WTC11 (cell line): ENCODE measurements around the gene ATP1B3. TPM values are rescaled to one million over a fixed set of nuclear protein-coding genes. Genes with fewer than 3 reads are reported as not detected.

Experiments
- ATAC-seq: fragments of 200-7000 bp; cut with Tn5 transposase; 2 replicates; pipeline ENCODE4 v1.10.0; 2021; ENCODE audit warnings: mild to moderate bottlenecking, moderate library complexity
- CTCF ChIA-PET: fragments of 300-600 bp; sonication (Branson Sonifier 250); formaldehyde crosslinking; loops from one replicate; lab custom pipeline; 2021; ENCODE audit warnings: antibody characterized with exemption; lab: Charles Lee
- POLR2A ChIA-PET: fragments of 350-600 bp; sonication (Branson Sonifier 250); formaldehyde crosslinking; loops from one replicate; lab custom pipeline; 2021; ENCODE audit warnings: antibody characterized with exemption; lab: Charles Lee
- DNase-seq: peaks from one replicate; pipeline ENCODE4 v3.0.0; 2021; ENCODE audit warnings: low spot score
- H3K27ac Mint-ChIP-seq: 2 replicates; pipeline ENCODE4 v1.8.0; 2021; ENCODE audit warnings: mixed read lengths
- H3K27me3 Mint-ChIP-seq: 2 replicates; pipeline ENCODE4 v1.8.0; 2021; ENCODE audit warnings: low read depth, mild to moderate bottlenecking, moderate library complexity, mixed read lengths
- H3K36me3 Mint-ChIP-seq: 2 replicates; pipeline ENCODE4 v1.8.0; 2021; ENCODE audit warnings: mixed read lengths
- H3K4me1 Mint-ChIP-seq: 2 replicates; pipeline ENCODE4 v1.8.0; 2022; ENCODE audit warnings: mixed read lengths
- H3K4me3 Mint-ChIP-seq: 2 replicates; pipeline ENCODE4 v1.8.0; 2021; ENCODE audit warnings: mild to moderate bottlenecking, moderate library complexity, mixed read lengths
- H3K9me3 Mint-ChIP-seq: 2 replicates; pipeline ENCODE4 v1.8.0; 2021; ENCODE audit warnings: mixed read lengths
- ATF1 ChIP-seq: sonication (generic); formaldehyde crosslinking; IDR thresholded peaks from 2 replicates; pipeline ENCODE4 v1.8.1; 2023; ENCODE audit warnings: mild to moderate bottlenecking, moderate library complexity, missing genetic modification reagents
- ATF3 ChIP-seq: sonication (generic); formaldehyde crosslinking; conservative IDR thresholded peaks from 2 replicates; pipeline ENCODE4 v1.8.1; 2022; ENCODE audit warnings: mild to moderate bottlenecking, missing genetic modification reagents
- CBFB ChIP-seq: sonication (generic); formaldehyde crosslinking; IDR thresholded peaks from 2 replicates; pipeline ENCODE4 v1.8.1; 2022; ENCODE audit warnings: mild to moderate bottlenecking, low read depth, missing genetic modification reagents
- ELF4 ChIP-seq: sonication (generic); formaldehyde crosslinking; IDR thresholded peaks from 2 replicates; pipeline ENCODE4 v1.8.1; 2022; ENCODE audit warnings: low read depth, mild to moderate bottlenecking, moderate library complexity, missing genetic modification reagents
- EMX1 ChIP-seq: fragments of 250-450 bp; sonication (Bioruptor Pico); IDR thresholded peaks from 2 replicates; pipeline ENCODE4 v1.8.0; 2021; ENCODE audit warnings: mild to moderate bottlenecking
- HMGXB4 ChIP-seq: sonication (generic); formaldehyde crosslinking; IDR thresholded peaks from 2 replicates; pipeline ENCODE4 v1.8.1; 2023; ENCODE audit warnings: mild to moderate bottlenecking, moderate library complexity, missing genetic modification reagents
- IRF1 ChIP-seq: sonication (generic); formaldehyde crosslinking; IDR thresholded peaks from 2 replicates; pipeline ENCODE4 v1.8.0; 2023; ENCODE audit warnings: missing genetic modification reagents
- MYBL2 ChIP-seq: sonication (generic); formaldehyde crosslinking; IDR thresholded peaks from 2 replicates; pipeline ENCODE4 v1.8.1; 2023; ENCODE audit warnings: mild to moderate bottlenecking, moderate library complexity, missing genetic modification reagents
- NFATC4 ChIP-seq: fragments of 250-450 bp; sonication (Bioruptor Pico); IDR thresholded peaks from 2 replicates; pipeline ENCODE4 v1.9.0; 2021; ENCODE audit warnings: mild to moderate bottlenecking
- NFYB ChIP-seq: sonication (generic); formaldehyde crosslinking; conservative IDR thresholded peaks from 2 replicates; pipeline ENCODE4 v1.8.0; 2022; ENCODE audit warnings: low read depth, missing genetic modification reagents
- PREB ChIP-seq: sonication (generic); formaldehyde crosslinking; IDR thresholded peaks from 2 replicates; pipeline ENCODE4 v1.8.1; 2022; ENCODE audit warnings: mild to moderate bottlenecking, missing genetic modification reagents, moderate library complexity, borderline replicate concordance
- SMAD4 ChIP-seq: sonication (generic); formaldehyde crosslinking; IDR thresholded peaks from 2 replicates; pipeline ENCODE4 v1.8.0; 2022; ENCODE audit warnings: mild to moderate bottlenecking, missing genetic modification reagents
- SOX15 ChIP-seq: fragments of 250-450 bp; sonication (Bioruptor Pico); IDR thresholded peaks from 2 replicates; pipeline ENCODE4 v1.9.0; 2021; ENCODE audit warnings: mild to moderate bottlenecking
- STAT6 ChIP-seq: sonication (generic); formaldehyde crosslinking; conservative IDR thresholded peaks from 2 replicates; pipeline ENCODE4 v1.8.1; 2023; ENCODE audit warnings: mild to moderate bottlenecking, low read depth, missing genetic modification reagents, moderate library complexity
- ZNF219 ChIP-seq: sonication (generic); formaldehyde crosslinking; IDR thresholded peaks from 2 replicates; pipeline ENCODE4 v1.8.0; 2023; ENCODE audit warnings: missing genetic modification reagents, mild to moderate bottlenecking, borderline replicate concordance
- ZNF281 ChIP-seq: sonication (generic); formaldehyde crosslinking; IDR thresholded peaks from 2 replicates; pipeline ENCODE4 v1.8.0; 2023; ENCODE audit warnings: mild to moderate bottlenecking, missing genetic modification reagents
- ZNF317 ChIP-seq: sonication (generic); formaldehyde crosslinking; IDR thresholded peaks from 2 replicates; pipeline ENCODE4 v1.8.1; 2023; ENCODE audit warnings: low read depth, mild to moderate bottlenecking, moderate library complexity, missing genetic modification reagents, borderline replicate concordance
- ZNF396 ChIP-seq: fragments of 250-450 bp; sonication (Bioruptor Pico); IDR thresholded peaks from 2 replicates; pipeline ENCODE4 v1.8.0; 2021; ENCODE audit warnings: mild to moderate bottlenecking, moderate library complexity, borderline replicate concordance
- ZSCAN18 ChIP-seq: fragments of 250-450 bp; sonication (Bioruptor Pico); IDR thresholded peaks from 2 replicates; pipeline ENCODE4 v2.1.2; 2022; ENCODE audit warnings: mild to moderate bottlenecking, moderate library complexity
- total RNA-seq: library from RNA; stranded (reverse); gene quantifications from 3 replicates; pipeline ENCODE4 v1.2.3, GENCODE V29; 2021

The ATP1B3 gene
- total RNA-seq, 1 experiment from 2014 or later: 189 TPM

GRCh38 chr3:141853081-141853601, 23.3 kb upstream of the ATP1B3 start (continued):
- TF ChIP-seq ATF3 (CRISPR knock-in tag) (no peak), STAT6 (no peak), ZNF396 (CRISPR knock-in tag) (no peak)

- ChIA-PET CTCF (interaction anchor here (0.6 kb wide), 1 partner anchor 18 kb away, joined by 3 read pairs; no protein-coding TSS in a partner anchor), POLR2A (no interaction called here)
- no peak overlapping the region for H3K27ac Mint-ChIP-seq
Measured at GRCh38 chr3:141853629-141854168, 22.7 kb upstream of the ATP1B3 start.

GRCh38 chr3:141854599-141854998, 21.8 kb upstream of the ATP1B3 start:
- Mint-ChIP-seq H3K9me3 (no peaks in the 10 kb centered on the region), H3K27ac (no peak overlapping the region), H3K4me1 (no peaks in the 10 kb centered on the region), H3K36me3 (no peaks in the 10 kb centered on the region), H3K27me3 (no peaks in the 10 kb centered on the region), H3K4me3 (no peak overlapping the region)
- POLR2A ChIA-PET: no interaction called here
- CTCF ChIA-PET: no interaction called here
- no peak for DNase-seq
- no peak for ATAC-seq
- TF ChIP-seq ZNF281 (CRISPR knock-in tag) (no peak), EMX1 (CRISPR knock-in tag) (no peak), SOX15 (CRISPR knock-in tag) (no peak), SMAD4 (no peak), ZNF219 (CRISPR knock-in tag) (no peak), ZNF317 (CRISPR knock-in tag) (no peak), ATF1 (CRISPR knock-in tag) (no peak), NFYB (CRISPR knock-in tag) (no peak), MYBL2 (CRISPR knock-in tag) (no peak), HMGXB4 (CRISPR knock-in tag) (no peak), IRF1 (CRISPR knock-in tag) (no peak), ELF4 (no peak), PREB (CRISPR knock-in tag) (no peak), CBFB (CRISPR knock-in tag) (no peak), NFATC4 (no peak)

More at GRCh38 chr3:141853629-141854168, 22.7 kb upstream of the ATP1B3 start:
- H3K9me3 Mint-ChIP-seq: no peaks in the 10 kb centered on the region
- DNase-seq: no peak
- H3K36me3 Mint-ChIP-seq: no peaks in the 10 kb centered on the region
- no peak for TF ChIP-seq ZSCAN18
- no peaks in the 10 kb centered on the region for H3K27me3 Mint-ChIP-seq
- ATAC-seq: no peak
- H3K4me1 Mint-ChIP-seq: no peaks in the 10 kb centered on the region
- H3K4me3 Mint-ChIP-seq: no peak overlapping the region
